Caco-2 (cell line): ENCODE data around the gene ATP8A1. TPM values are rescaled to one million over a fixed set of nuclear protein-coding genes. Genes with fewer than 3 reads are reported as not detected.

Experiments
- BruUV-seq: library from RNA; stranded (reverse); fragments of 400-500 nt; replicated peaks from 2 replicates; lab custom pipeline; 2021; lab: Mats Ljungman, UMichigan
- CTCF ChIA-PET: fragments of 300-600 bp; sonication (Branson Sonifier 250); formaldehyde crosslinking; loops from one replicate; lab custom pipeline; 2022; ENCODE audit warnings: antibody characterized with exemption; lab: Charles Lee
- POLR2A ChIA-PET: fragments of 300-600 bp; sonication (Branson Sonifier 250); formaldehyde crosslinking; loops from one replicate; lab custom pipeline; 2022; ENCODE audit warnings: antibody characterized with exemption; lab: Charles Lee
- DNase-seq, 2 experiments: peaks; one replicate each; pipeline versions ENCODE4 v3.0.0 to v3.0.0-alpha.2; 2020 to 2022
- H3K27me3 ChIP-seq: replicated peaks from 2 replicates; pipeline ENCODE4 v1.6.0; 2011; ENCODE audit warnings: low read length; ENCODE audit not compliant: control insufficient read depth, insufficient read depth
- H3K36me3 ChIP-seq: 2 replicates; pipeline ENCODE4 v1.5.1; 2011; ENCODE audit warnings: low read length; ENCODE audit not compliant: control insufficient read depth, insufficient read depth
- H3K4me1 ChIP-seq: fragments of 250-450 bp; sonication (Bioruptor Pico); 2 replicates; pipeline ENCODE4 v1.5.1; 2020; ENCODE audit warnings: mild to moderate bottlenecking
- H3K4me3 ChIP-seq: 2 replicates; pipeline ENCODE4 v1.5.1; 2011; ENCODE audit warnings: low read depth, mild to moderate bottlenecking, control low read depth, low read length
- H3K9me3 ChIP-seq: fragments of 250-450 bp; sonication (Bioruptor Pico); 2 replicates; pipeline ENCODE4 v1.5.1; 2020; ENCODE audit warnings: mild to moderate bottlenecking, moderate library complexity
- H3K27ac Mint-ChIP-seq: one replicate; pipeline ENCODE4 v1.8.0; 2022; ENCODE audit warnings: mixed read lengths; ENCODE audit not compliant: unreplicated experiment
- H3K27me3 Mint-ChIP-seq: one replicate; pipeline ENCODE4 v1.8.0; 2022; ENCODE audit warnings: mixed read lengths; ENCODE audit not compliant: insufficient read depth, unreplicated experiment
- H3K36me3 Mint-ChIP-seq: one replicate; pipeline ENCODE4 v1.8.0; 2022; ENCODE audit warnings: mild to moderate bottlenecking, mixed read lengths; ENCODE audit not compliant: insufficient read depth, unreplicated experiment
- H3K4me1 Mint-ChIP-seq: one replicate; pipeline ENCODE4 v1.8.0; 2022; ENCODE audit warnings: low read depth, mixed read lengths; ENCODE audit not compliant: unreplicated experiment
- H3K4me3 Mint-ChIP-seq: one replicate; pipeline ENCODE4 v1.8.0; 2022; ENCODE audit warnings: mild to moderate bottlenecking, moderate library complexity, mixed read lengths; ENCODE audit not compliant: unreplicated experiment
- H3K9me3 Mint-ChIP-seq: one replicate; pipeline ENCODE4 v1.8.0; 2022; ENCODE audit warnings: mixed read lengths; ENCODE audit not compliant: unreplicated experiment
- CTCF ChIP-seq, 2 experiments: fragments of 200-600 bp in 1 of 2; IDR thresholded peaks; 1 replicate in 1 of 2; 2 replicates in 1 of 2; pipeline versions ENCODE4 v1.5.1 to v1.8.0; 2011 to 2022; ENCODE audit warnings: antibody characterized with exemption in 1 of 2, control low read depth in 1 of 2, inconsistent platforms in 1 of 2, low read depth in 1 of 2, low read length in 1 of 2, mild to moderate bottlenecking in 1 of 2, moderate library complexity in 1 of 2; ENCODE audit not compliant: insufficient read depth in 1 of 2, severe bottlenecking in 1 of 2, unreplicated experiment in 1 of 2
- intact Hi-C: fragments of 100-400 bp; cut with micrococcal nuclease; formaldehyde crosslinking; loops from one replicate; pipeline ENCODE4 v1.10.0; 2022; ENCODE audit not compliant: unreplicated experiment
- total RNA-seq: library from RNA; stranded (reverse); gene quantifications from 2 replicates; pipeline ENCODE4 v1.2.3, GENCODE V29; 2022

ATP8A1 gene
- total RNA-seq, 1 experiment from 2014 or later, result 9.3 TPM

- BruUV-seq, result no TSS peak
- Mint-ChIP-seq H3K9me3 (no peaks in the 10 kb centered on the region), H3K36me3 (no peaks in the 10 kb centered on the region), H3K4me1 (no peaks in the 10 kb centered on the region), H3K27me3 (peaks cover 19% of the 10 kb centered on the region), H3K4me3 (no peak overlapping the region), H3K27ac (no peak overlapping the region)
- POLR2A ChIA-PET, result no interaction called here
- no peak for TF ChIP-seq CTCF (IDR thresholded peaks at IDR 0.05; ENCODE audit: insufficient read depth in 1 of 2, low read depth in 1 of 2, low read length in 1 of 2, severe bottlenecking in 1 of 2, unreplicated experiment in 1 of 2)
- Histone ChIP-seq H3K4me3 (no peak overlapping the region), H3K27me3 (no peaks in the 10 kb centered on the region; the same call in 1 of the 2 replicates), H3K4me1 (no peaks in the 10 kb centered on the region), H3K9me3 (no peaks in the 10 kb centered on the region), H3K36me3 (no peaks in the 10 kb centered on the region)
- intact Hi-C loops, result no loop called here
- DNase-seq, result no peak
- CTCF ChIA-PET, result no interaction called here
These were observed 264.5 kb downstream of the ATP8A1 start for GRCh38 chr4:42392436-42392835.

GRCh38 chr4:42391981-42392380 lies 264.9 kb downstream of the ATP8A1 start:
- H3K4me1 Mint-ChIP-seq, result no peaks in the 10 kb centered on the region
- intact Hi-C loops, result no loop called here
- H3K36me3 ChIP-seq, result no peaks in the 10 kb centered on the region
- H3K36me3 Mint-ChIP-seq, result no peaks in the 10 kb centered on the region
- no peak overlapping the region for H3K27ac Mint-ChIP-seq
- no peak overlapping the region for H3K4me3 ChIP-seq
- H3K27me3 Mint-ChIP-seq, result peaks cover 18% of the 10 kb centered on the region
- no peak for DNase-seq
- H3K9me3 Mint-ChIP-seq, result no peaks in the 10 kb centered on the region
- no peaks in the 10 kb centered on the region; the same call in 1 of the 2 replicates for H3K27me3 ChIP-seq
- no peaks in the 10 kb centered on the region for H3K9me3 ChIP-seq
- TF ChIP-seq CTCF (IDR thresholded peaks at IDR 0.05; ENCODE audit: insufficient read depth in 1 of 2, low read depth in 1 of 2, low read length in 1 of 2, severe bottlenecking in 1 of 2, unreplicated experiment in 1 of 2), result no peak
- ChIA-PET POLR2A (no interaction called here), CTCF (no interaction called here)
- no peak overlapping the region for H3K4me3 Mint-ChIP-seq
- no TSS peak for BruUV-seq
- H3K4me1 ChIP-seq, result no peaks in the 10 kb centered on the region

- Mint-ChIP-seq H3K36me3 (no peaks in the 10 kb centered on the region), H3K4me3 (no peak overlapping the region), H3K27me3 (peaks cover 12% of the 10 kb centered on the region), H3K4me1 (no peaks in the 10 kb centered on the region), H3K9me3 (no peaks in the 10 kb centered on the region), H3K27ac (no peak overlapping the region)
- Histone ChIP-seq H3K36me3 (no peaks in the 10 kb centered on the region), H3K4me3 (no peak overlapping the region), H3K27me3 (no peaks in the 10 kb centered on the region; the same call in 1 of the 2 replicates), H3K9me3 (no peaks in the 10 kb centered on the region), H3K4me1 (no peaks in the 10 kb centered on the region)
- CTCF ChIA-PET, result interaction anchor here (0.6 kb wide), 1 partner anchor 1494 kb away, joined by 3 read pairs; no protein-coding TSS in a partner anchor
- BruUV-seq, result no TSS peak
- POLR2A ChIA-PET, result no interaction called here
- intact Hi-C loops, result no loop called here
- TF ChIP-seq CTCF (IDR thresholded peaks at IDR 0.05; ENCODE audit: insufficient read depth in 1 of 2, low read depth in 1 of 2, low read length in 1 of 2, severe bottlenecking in 1 of 2, unreplicated experiment in 1 of 2), result no peak
- no peak for DNase-seq
These were observed 265.6 kb downstream of the ATP8A1 start for GRCh38 chr4:42391355-42391664.
